CMK (cell line): ENCODE measurements around the gene TP73.

Source experiments
- DNase-seq: peaks from one replicate; pipeline ENCODE4 v3.0.0-alpha.2; 2010; ENCODE audit warnings: low read depth

Gene TP73

GRCh38 chr1:3783651-3784474, 131.5 kb downstream of the TP73 start:
- DNase-seq: no peak

GRCh38 chr1:3785045-3785444, 132.7 kb downstream of the TP73 start:
- no peak for DNase-seq

- DNase-seq: no peak
These were observed 133.3 kb downstream of the TP73 start for GRCh38 chr1:3785456-3786157.
